Measurements from ENCODE around the gene ARHGEF16. TPM values are rescaled to one million over a fixed set of nuclear protein-coding genes. Genes with fewer than 3 reads are reported as not detected.

The ARHGEF16 gene
- total and polyA plus RNA-seq, 11 donors = 0.31 to 1.4 (median 0.51) TPM

DNA sequence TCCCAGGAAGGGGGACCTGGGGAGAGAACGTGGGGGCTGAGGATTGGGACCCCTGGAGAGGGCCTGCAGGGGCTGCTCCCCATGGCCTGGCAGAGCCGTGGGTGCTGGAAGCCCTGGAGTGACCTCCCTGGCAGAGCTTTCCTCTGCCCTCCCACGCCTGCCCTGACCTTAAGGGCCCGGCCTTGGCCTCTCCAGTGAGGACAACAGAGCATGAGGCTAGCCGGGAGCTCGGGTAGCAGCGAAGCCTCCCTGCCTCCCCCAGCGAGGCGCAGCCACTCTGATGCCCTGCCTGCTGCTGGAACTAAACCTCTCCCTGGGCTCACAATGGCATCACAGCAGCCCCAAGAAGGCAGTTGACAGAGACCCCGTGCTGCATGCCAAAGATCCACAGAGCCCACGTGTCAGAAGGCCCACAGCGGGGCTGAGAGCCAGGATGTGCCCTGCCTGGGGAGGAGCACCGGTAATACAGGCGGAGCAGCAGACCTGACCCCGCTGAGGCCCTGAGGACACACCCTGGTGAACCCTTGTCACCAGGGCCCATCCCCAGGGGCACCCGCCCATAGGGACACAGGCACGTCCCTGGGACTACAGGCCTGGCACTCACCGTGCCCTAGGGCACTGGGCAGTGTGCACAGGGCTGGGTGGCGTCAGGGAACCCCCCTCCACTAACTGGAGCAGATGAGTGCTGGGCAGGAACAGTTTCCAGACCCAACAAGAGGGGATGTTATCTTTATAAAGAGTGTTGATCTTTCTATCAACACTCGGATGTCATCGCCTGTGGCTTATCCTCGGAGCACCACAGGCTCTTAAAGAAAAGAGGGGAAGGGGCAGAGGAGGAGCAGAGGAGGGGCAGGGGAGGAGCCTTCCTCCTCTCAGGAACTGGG lies 48.4 kb downstream of the ARHGEF16 start:
- H3K36me3 ChIP-seq = peaks cover 0 to 3% (median 0%) of the 10 kb centered on the region in 9 donors
- intact Hi-C loops (cut with DNase I) = no loop called here

GRCh38 chr1:3503525-3503886 lies 49.0 kb downstream of the ARHGEF16 start:
- WGBS, 4 donors = 83 to 87% (median 84%) methylated on average over 8 of the region's 8 CpGs
- Histone ChIP-seq H3K4me3 (no peak overlapping the region), H3K9me3 (no peaks in the 10 kb centered on the region), H3K27ac (no peak overlapping the region), H3K4me1 (peaks cover 0 to 5% (median 0%) of the 10 kb centered on the region in 12 donors), H3K27me3 (no peaks in the 10 kb centered on the region), H3K36me3 (peaks cover 0 to 3% (median 0%) of the 10 kb centered on the region in 9 donors)
- DNase-seq (no peak), ATAC-seq (no peak)
- intact Hi-C loops (cut with DNase I) = no loop called here
- no peak for TF ChIP-seq POLR2A (IDR thresholded peaks at IDR 0.05)
- TF ChIP-seq, protein P1, sequence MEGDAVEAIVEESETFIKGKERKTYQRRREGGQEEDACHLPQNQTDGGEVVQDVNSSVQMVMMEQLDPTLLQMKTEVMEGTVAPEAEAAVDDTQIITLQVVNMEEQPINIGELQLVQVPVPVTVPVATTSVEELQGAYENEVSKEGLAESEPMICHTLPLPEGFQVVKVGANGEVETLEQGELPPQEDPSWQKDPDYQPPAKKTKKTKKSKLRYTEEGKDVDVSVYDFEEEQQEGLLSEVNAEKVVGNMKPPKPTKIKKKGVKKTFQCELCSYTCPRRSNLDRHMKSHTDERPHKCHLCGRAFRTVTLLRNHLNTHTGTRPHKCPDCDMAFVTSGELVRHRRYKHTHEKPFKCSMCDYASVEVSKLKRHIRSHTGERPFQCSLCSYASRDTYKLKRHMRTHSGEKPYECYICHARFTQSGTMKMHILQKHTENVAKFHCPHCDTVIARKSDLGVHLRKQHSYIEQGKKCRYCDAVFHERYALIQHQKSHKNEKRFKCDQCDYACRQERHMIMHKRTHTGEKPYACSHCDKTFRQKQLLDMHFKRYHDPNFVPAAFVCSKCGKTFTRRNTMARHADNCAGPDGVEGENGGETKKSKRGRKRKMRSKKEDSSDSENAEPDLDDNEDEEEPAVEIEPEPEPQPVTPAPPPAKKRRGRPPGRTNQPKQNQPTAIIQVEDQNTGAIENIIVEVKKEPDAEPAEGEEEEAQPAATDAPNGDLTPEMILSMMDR (IDR thresholded peaks at IDR 0.05) = no peak

More for the DNA sequence above, 48.4 kb downstream of the ARHGEF16 start:
- TF ChIP-seq, protein P1 (IDR thresholded peaks at IDR 0.05) = no peak
- no peak for TF ChIP-seq POLR2A (IDR thresholded peaks at IDR 0.05)
- WGBS, 4 donors = 77 to 79% (median 79%) methylated on average over 17 to 22 of the region's 22 CpGs
- no peak overlapping the region for H3K27ac ChIP-seq
- H3K9me3 ChIP-seq = no peaks in the 10 kb centered on the region
- DNase-seq = no peak
- no peak overlapping the region for H3K4me3 ChIP-seq
- H3K4me1 ChIP-seq = peaks cover 0 to 5% (median 0%) of the 10 kb centered on the region in 12 donors
- ATAC-seq = no peak
- H3K27me3 ChIP-seq = no peaks in the 10 kb centered on the region

DNA sequence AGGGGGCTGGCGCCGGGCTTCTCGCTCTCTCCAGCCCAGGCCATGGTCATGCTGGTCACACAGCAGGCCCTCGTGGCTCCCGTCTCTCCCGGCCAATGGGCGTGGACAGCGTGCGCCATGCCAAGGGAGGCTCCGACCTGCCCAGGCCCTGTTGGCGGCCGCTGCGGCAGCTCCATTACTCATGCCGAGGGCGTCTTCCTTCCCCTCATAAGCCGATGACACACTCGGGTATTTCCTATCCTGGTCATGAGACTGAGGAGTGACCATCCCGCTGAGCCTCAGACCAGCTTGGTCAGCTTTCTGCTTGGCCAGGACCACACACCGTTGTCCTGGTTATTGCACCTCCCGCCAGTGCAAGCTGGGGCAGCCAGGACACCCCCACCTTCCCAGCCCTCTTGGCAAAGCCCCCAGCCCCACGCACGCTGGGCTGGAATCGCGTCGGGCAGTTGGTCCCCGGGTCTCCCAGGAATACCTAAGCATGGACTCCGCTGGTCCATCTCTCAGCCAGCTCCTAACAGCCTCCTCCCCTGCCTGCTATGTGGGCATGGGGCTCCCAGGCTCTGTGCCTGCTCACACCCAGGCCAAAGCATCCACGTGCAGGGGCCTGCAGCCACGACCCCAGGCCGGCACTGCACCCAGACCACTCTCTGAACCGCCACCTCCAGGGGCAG lies 49.8 kb downstream of the ARHGEF16 start:
- H3K4me3 ChIP-seq = no peak overlapping the region
- H3K36me3 ChIP-seq = peaks cover 0 to 2% (median 0%) of the 10 kb centered on the region in 9 donors
- WGBS, 4 donors = 68 to 81% (median 80%) methylated on average over 12 to 31 of the region's 31 CpGs
- peak in 3 of 4 donors; percentile 30 to 63 (median 50) for ATAC-seq
- H3K27me3 ChIP-seq = no peaks in the 10 kb centered on the region
- TF ChIP-seq, protein P1 (IDR thresholded peaks at IDR 0.05) = no peak
- no peak for TF ChIP-seq POLR2A (IDR thresholded peaks at IDR 0.05)
- DNase-seq = peak in 2 of 5 donors; percentile 35 to 57
- H3K9me3 ChIP-seq = no peaks in the 10 kb centered on the region
- peaks cover 0 to 5% (median 0%) of the 10 kb centered on the region in 12 donors for H3K4me1 ChIP-seq
- intact Hi-C loops (cut with DNase I) = no loop called here
- H3K27ac ChIP-seq = no peak overlapping the region

- no peaks in the 10 kb centered on the region for H3K27me3 ChIP-seq
- DNase-seq (no peak), ATAC-seq (no peak)
- no peaks in the 10 kb centered on the region for H3K36me3 ChIP-seq
- intact Hi-C loops (cut with DNase I) = no loop called here
- H3K4me3 ChIP-seq = no peak overlapping the region
- no peak for TF ChIP-seq POLR2A (IDR thresholded peaks at IDR 0.05)
- TF ChIP-seq, protein P1 (IDR thresholded peaks at IDR 0.05) = no peak
- 83 to 93% (median 89%) methylated on average over 2 to 7 of the region's 7 CpGs for WGBS, 4 donors
- H3K27ac ChIP-seq = no peak overlapping the region
- H3K4me1 ChIP-seq = peaks cover 0 to 5% (median 0%) of the 10 kb centered on the region in 12 donors
- no peaks in the 10 kb centered on the region for H3K9me3 ChIP-seq
Observed at GRCh38 chr1:3504822-3505153, 50.3 kb downstream of the ARHGEF16 start.

Measured in heart left ventricle (tissue), 16 donors.